ENCODE data around the gene SPDYC.

DNA sequence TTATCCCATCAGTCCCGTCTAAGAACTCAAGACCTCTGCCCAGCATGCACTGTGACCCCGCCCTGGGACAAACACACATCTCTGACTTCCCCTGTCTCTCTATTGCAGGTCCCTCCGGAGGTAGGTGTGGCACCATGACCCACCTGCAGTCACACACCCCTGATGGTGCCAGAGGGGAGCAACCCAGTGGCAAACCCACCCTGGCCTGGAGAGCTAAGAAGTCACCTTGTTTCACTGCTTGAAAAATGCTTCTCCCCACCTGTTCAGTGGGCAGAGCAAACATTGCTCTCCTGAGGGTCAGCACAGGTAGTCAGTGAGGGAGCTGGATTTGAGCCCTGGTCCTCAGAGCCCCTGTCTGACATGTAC is 35.6 kb downstream of the SPDYC start:
- TF ChIP-seq, protein P1, sequence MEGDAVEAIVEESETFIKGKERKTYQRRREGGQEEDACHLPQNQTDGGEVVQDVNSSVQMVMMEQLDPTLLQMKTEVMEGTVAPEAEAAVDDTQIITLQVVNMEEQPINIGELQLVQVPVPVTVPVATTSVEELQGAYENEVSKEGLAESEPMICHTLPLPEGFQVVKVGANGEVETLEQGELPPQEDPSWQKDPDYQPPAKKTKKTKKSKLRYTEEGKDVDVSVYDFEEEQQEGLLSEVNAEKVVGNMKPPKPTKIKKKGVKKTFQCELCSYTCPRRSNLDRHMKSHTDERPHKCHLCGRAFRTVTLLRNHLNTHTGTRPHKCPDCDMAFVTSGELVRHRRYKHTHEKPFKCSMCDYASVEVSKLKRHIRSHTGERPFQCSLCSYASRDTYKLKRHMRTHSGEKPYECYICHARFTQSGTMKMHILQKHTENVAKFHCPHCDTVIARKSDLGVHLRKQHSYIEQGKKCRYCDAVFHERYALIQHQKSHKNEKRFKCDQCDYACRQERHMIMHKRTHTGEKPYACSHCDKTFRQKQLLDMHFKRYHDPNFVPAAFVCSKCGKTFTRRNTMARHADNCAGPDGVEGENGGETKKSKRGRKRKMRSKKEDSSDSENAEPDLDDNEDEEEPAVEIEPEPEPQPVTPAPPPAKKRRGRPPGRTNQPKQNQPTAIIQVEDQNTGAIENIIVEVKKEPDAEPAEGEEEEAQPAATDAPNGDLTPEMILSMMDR (IDR thresholded peaks at IDR 0.05 in 2 of 3, conservative IDR thresholded peaks at IDR 0.05 in 1 of 3; ENCODE audit: insufficient read depth in 2 of 3, low read depth in 1 of 3, low read length in 3 of 3), result no peak
- TF ChIP-seq JUN (IDR thresholded peaks at IDR 0.05; ENCODE audit: borderline replicate concordance, low read depth, low read length) (no peak), JUN (CRISPR knock-in tag; IDR thresholded peaks at IDR 0.05; ENCODE audit: borderline replicate concordance) (no peak), EP300 (IDR thresholded peaks at IDR 0.05; ENCODE audit: low read length) (no peak), SIN3A (IDR thresholded peaks at IDR 0.05; ENCODE audit: borderline replicate concordance in 2 of 2, control insufficient read depth in 1 of 2, low read depth in 2 of 2, low read length in 2 of 2) (no peak), ZNF77 (CRISPR knock-in tag; IDR thresholded peaks at IDR 0.05) (no peak)
- TF ChIP-seq, protein P2, sequence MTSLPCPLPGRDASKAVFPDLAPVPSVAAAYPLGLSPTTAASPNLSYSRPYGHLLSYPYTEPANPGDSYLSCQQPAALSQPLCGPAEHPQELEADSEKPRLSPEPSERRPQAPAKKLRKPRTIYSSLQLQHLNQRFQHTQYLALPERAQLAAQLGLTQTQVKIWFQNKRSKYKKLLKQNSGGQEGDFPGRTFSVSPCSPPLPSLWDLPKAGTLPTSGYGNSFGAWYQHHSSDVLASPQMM (CRISPR knock-in tag; IDR thresholded peaks at IDR 0.05), result no peak
